Hypothalamus (tissue), 51 donors: ENCODE data around the gene IDE.
"Not testable (repeated sequence)": the region's sequence is repeated elsewhere in the genome, so short reads cannot be mapped to it uniquely, and the experiment has no call there.

Source experiments
- DNase-seq, 51 donors: peaks; one replicate each; lab custom pipeline; 2025; lab: John Stamatoyannopoulos, UW

The IDE gene

GRCh38 chr10:92573798-92574547 lies at the start of gene IDE:
Gene IDE, minus strand, starts transcription at chr10:92574093. Its CDS starts 74 bp downstream, at chr10:92574019.
- DNase-seq: peak; percentile 28 to 88 (median 74)

DNA sequence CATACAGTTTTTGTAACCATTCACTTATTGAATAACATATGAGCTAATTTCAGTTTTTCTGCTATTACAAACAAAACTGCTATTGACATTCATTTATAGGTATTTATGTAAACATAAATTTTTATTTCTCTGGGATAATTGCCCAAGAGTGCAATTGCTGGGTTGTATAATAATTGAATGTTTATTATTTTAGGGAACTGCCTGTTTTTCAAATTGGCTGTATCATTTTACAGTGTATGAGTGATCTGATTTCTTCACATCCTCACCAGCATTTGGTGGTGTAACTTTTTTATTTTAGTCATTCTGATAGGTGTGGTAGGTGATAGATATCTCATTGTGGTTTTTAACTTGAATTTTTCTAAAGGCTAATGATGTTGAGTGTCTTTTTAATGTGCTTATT lies 45.5 kb upstream of the IDE start:
- no peak for DNase-seq

GRCh38 chr10:92615515-92615914 lies 41.6 kb upstream of the IDE start:
- DNase-seq: no peak

GRCh38 chr10:92604841-92605240 lies 30.9 kb upstream of the IDE start:
- DNase-seq: no peak

DNA sequence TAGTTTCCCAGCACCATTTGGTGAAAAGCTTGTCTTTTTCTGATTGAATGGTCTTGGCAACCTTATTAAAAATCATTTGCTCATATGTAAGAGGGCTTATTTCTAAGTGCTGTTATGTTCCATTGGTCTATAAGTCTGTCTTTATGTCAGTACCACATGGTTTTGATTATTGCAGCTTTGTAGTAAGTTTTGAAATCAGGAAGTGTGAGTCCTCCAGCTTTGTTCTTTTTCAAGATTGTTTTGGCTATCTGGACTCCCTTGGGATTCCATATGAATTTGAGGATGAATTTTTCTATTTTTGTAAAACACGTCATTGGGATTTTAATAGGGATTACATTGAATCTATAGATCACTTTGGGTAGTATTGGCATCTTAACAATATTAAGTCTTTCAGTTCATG lies 24.4 kb upstream of the IDE start:
- no peak for DNase-seq

GRCh38 chr10:92595505-92595904 lies 21.6 kb upstream of the IDE start:
- DNase-seq: no peak

- no peak for DNase-seq
These were observed 20.0 kb upstream of the IDE start for GRCh38 chr10:92593619-92594588.

GRCh38 chr10:92592761-92593618 lies 19.1 kb upstream of the IDE start, which contains the start of gene KIF11:
Gene KIF11, plus strand, starts transcription at chr10:92593130. Its CDS starts 246 bp downstream, at chr10:92593376.
- DNase-seq: peak; percentile 41 to 99 (median 91)

- peak; percentile 27 to 93 (median 79) for DNase-seq
These were observed 17.7 kb upstream of the IDE start for GRCh38 chr10:92591550-92592022.

- DNase-seq: peak in 28 of 51 donors; percentile 1 to 44 (median 15)
These were observed 17.0 kb upstream of the IDE start for GRCh38 chr10:92590623-92591549.

GRCh38 chr10:92582347-92582746 lies 8.5 kb upstream of the IDE start:
- not testable (repeated sequence) for DNase-seq

GRCh38 chr10:92575961-92576360 lies 2.1 kb upstream of the IDE start:
- DNase-seq: no peak

GRCh38 chr10:92574548-92575261 lies 812 bp upstream of the IDE start:
- peak in 1 of 51 donors; percentile 55 for DNase-seq

GRCh38 chr10:92573091-92573797 lies 649 bp downstream of the IDE start:
- DNase-seq: peak in 26 of 51 donors; percentile 8 to 72 (median 40)

GRCh38 chr10:92572362-92573090 lies 1.4 kb downstream of the IDE start:
- DNase-seq: peak in 2 of 51 donors; percentile 38

- no peak for DNase-seq
These were observed 2.2 kb downstream of the IDE start for GRCh38 chr10:92571649-92572048.

DNA sequence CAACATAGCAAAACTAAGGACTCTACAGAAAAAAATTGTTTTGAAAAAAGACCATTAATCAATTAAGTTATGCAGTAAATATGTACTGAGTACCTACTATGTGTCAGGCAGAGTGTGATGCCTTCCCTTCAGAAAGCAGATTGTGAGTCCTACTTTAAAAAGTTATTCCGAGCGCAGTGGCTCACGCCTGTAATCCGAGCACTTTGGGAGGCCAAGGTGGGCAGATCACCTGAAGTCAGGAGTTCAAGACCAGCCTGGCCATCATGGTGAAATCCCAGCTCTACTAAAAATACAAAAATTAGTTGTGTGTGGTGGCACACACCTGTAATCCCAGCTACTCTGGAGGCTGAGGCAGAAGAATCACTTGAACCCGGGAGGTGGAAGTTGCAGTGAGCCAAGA lies 4.2 kb downstream of the IDE start:
- DNase-seq: not testable (repeated sequence)
